IPS-18c (cell line): Measurements from ENCODE around the gene PGRMC2.

Experiments
- H3K4me3 ChIP-seq: 2 replicates; pipeline ENCODE4 v1.7.0; 2013; ENCODE audit warnings: low read depth, mild to moderate bottlenecking, low read length, moderate library complexity; ENCODE audit not compliant: insufficient read depth
- H3K9me3 ChIP-seq: one replicate; pipeline ENCODE4 v1.6.1; 2013; ENCODE audit warnings: mild to moderate bottlenecking, low read length, moderate library complexity; ENCODE audit not compliant: control insufficient read depth, insufficient read depth

Gene PGRMC2

DNA sequence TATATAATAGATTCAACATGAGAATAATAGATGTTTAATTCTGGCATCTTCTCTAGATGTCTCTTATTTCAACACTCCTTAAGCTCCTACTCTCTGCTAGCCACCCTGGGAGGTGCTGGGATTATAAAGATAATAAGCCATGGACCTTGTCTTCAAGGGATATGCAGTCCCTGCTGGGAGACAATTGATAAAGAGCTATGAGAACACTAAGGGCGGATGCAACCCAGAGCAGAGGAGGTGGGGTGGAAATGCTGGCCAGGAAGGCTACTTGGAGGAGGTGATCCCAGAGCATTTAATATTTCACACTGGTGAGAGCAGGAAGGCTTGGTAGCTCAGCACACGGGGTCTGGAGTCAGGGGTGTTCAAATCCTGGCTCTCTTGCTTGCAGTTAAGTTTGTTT lies 18.3 kb upstream of the PGRMC2 start:
- H3K4me3 ChIP-seq = no peak overlapping the region
- H3K9me3 ChIP-seq = peaks cover 2% of the 10 kb centered on the region

GRCh38 chr4:128303986-128304385 lies 16.4 kb upstream of the PGRMC2 start:
- no peak overlapping the region for H3K4me3 ChIP-seq
- peaks cover 2% of the 10 kb centered on the region for H3K9me3 ChIP-seq

- Histone ChIP-seq H3K4me3 (no peak overlapping the region), H3K9me3 (peaks cover 2% of the 10 kb centered on the region)
Measured at GRCh38 chr4:128303405-128303785, 15.8 kb upstream of the PGRMC2 start.

DNA sequence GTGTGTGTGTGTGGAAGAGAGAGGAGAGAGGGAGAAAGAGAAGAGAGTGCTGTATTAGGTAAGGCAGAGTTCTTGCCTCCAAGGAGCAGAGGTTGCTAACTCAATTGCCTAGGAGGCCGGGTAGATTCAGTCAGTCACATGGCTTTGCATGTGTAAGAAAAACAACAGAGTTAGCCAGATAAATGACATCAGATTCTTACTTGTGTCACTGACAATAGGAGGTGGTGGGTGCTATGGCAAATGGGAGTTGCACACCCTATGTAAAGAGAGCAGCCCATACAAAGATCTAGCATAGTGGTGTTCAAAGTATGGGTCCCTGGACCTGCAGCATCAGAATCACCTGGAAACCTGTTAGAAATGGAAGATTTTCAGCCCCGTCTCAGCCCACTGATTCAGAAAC lies 14.4 kb upstream of the PGRMC2 start:
- H3K9me3 ChIP-seq = peaks cover 2% of the 10 kb centered on the region
- no peak overlapping the region for H3K4me3 ChIP-seq

DNA sequence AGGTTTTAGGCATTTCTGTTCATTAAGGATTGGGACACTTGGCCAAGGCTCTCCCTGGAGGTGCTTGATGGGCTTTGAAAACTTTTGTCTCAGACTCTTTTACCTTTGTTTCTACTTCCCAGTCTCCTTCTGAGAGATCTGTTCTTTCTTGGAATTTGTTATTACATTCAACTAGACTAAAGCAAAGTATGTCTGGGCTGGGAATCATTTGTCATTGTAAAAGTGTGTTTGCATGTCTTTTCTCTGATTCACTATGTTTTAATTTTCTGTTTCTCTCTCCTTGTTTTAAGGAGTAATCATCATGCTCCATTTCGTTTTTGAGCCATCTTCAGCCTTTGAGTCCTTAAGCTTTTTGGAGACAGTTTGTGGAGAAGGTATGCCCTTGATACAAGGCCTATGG lies 12.2 kb upstream of the PGRMC2 start:
- H3K4me3 ChIP-seq = no peak overlapping the region

GRCh38 chr4:128298852-128299251 lies 11.2 kb upstream of the PGRMC2 start:
- peaks cover 2% of the 10 kb centered on the region for H3K9me3 ChIP-seq
- no peak overlapping the region for H3K4me3 ChIP-seq

More for the DNA sequence above, 12.2 kb upstream of the PGRMC2 start:
- peaks cover 2% of the 10 kb centered on the region for H3K9me3 ChIP-seq

- Histone ChIP-seq H3K9me3 (no peaks in the 10 kb centered on the region), H3K4me3 (no peak overlapping the region)
Measured at GRCh38 chr4:128298146-128298758, 10.6 kb upstream of the PGRMC2 start.

GRCh38 chr4:128295255-128295654 lies 7.6 kb upstream of the PGRMC2 start:
- H3K4me3 ChIP-seq = no peak overlapping the region
- no peaks in the 10 kb centered on the region for H3K9me3 ChIP-seq

GRCh38 chr4:128294464-128294863 lies 6.9 kb upstream of the PGRMC2 start:
- no peak overlapping the region for H3K4me3 ChIP-seq
- H3K9me3 ChIP-seq = no peaks in the 10 kb centered on the region

GRCh38 chr4:128292349-128292748 lies 4.7 kb upstream of the PGRMC2 start:
- H3K9me3 ChIP-seq = no peaks in the 10 kb centered on the region
- no peak overlapping the region for H3K4me3 ChIP-seq

GRCh38 chr4:128291096-128291495 lies 3.5 kb upstream of the PGRMC2 start:
- no peak overlapping the region for H3K4me3 ChIP-seq
- no peaks in the 10 kb centered on the region for H3K9me3 ChIP-seq

DNA sequence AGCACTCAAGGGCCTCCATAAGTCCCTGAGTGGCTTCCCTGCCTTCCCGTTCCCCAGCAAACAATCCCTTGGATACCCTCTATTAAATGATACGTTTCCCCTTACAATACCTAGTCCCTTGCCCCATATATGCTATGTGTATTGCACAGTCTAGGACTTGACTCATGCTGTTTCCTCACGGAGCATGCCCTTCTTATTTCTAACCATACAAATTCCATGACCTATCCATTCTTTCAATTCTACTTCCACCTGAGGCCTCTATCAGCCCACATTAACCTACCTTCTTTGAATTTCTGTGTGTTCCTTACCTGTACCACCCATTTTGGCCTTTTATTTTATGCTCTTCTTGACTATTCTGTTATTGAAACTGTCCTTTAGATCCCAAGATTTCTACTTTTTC lies 2.9 kb upstream of the PGRMC2 start:
- Histone ChIP-seq H3K4me3 (no peak overlapping the region), H3K9me3 (no peaks in the 10 kb centered on the region)

- Histone ChIP-seq H3K9me3 (no peaks in the 10 kb centered on the region), H3K4me3 (no peak overlapping the region)
Measured at GRCh38 chr4:128289523-128290158, 2.0 kb upstream of the PGRMC2 start.

- H3K9me3 ChIP-seq = no peaks in the 10 kb centered on the region
Measured at GRCh38 chr4:128288689-128289106, 1.1 kb upstream of the PGRMC2 start.

DNA sequence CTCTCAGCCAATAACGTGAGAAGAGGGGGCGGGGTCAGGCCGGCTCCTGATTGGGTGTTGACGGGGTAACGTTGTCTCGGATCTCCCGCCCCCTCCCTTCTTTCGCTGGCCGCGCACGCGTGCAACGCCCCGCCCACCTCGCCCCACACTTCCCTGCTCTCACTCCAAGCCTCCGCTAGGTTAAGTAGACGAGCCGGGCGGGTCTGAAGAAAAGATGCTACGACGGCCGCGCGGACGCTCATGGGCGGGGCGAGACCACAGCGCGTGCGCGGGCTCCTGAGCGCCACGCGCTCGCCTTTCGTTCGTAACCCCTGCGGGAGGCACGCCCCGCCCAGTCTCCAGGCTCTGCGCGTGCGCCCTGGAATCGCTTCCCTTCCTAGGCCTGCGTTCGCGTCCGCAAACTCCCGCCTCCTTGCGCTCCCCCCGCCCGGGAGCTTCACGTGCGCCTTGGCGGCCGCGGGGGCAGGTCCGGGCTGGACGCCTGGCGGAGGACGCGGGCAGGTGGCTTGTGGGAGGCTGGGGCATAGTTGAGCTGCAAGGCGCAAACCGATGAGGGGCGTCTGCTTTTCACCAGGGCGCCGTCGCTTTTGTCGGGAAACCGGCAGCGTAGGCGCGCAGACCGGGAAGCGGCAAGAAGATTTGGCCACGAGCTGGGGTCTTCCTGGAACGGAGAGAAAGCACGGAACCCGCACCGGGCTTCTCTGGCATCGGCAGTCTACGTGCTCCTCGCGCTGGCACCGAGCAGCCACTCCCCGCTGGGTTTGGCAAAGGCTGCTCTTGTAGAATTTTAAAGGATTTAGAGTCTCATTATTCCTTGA lies 467 bp upstream of the PGRMC2 start:
- peak overlapping the region; percentile 79 for H3K4me3 ChIP-seq
- no peaks in the 10 kb centered on the region for H3K9me3 ChIP-seq

More at GRCh38 chr4:128288689-128289106, 1.1 kb upstream of the PGRMC2 start:
- H3K4me3 ChIP-seq = peak overlapping the region; percentile 79

- no peaks in the 10 kb centered on the region for H3K9me3 ChIP-seq
- H3K4me3 ChIP-seq = peak overlapping the region; percentile 79
Measured at GRCh38 chr4:128286474-128287058, 1.0 kb downstream of the PGRMC2 start.

DNA sequence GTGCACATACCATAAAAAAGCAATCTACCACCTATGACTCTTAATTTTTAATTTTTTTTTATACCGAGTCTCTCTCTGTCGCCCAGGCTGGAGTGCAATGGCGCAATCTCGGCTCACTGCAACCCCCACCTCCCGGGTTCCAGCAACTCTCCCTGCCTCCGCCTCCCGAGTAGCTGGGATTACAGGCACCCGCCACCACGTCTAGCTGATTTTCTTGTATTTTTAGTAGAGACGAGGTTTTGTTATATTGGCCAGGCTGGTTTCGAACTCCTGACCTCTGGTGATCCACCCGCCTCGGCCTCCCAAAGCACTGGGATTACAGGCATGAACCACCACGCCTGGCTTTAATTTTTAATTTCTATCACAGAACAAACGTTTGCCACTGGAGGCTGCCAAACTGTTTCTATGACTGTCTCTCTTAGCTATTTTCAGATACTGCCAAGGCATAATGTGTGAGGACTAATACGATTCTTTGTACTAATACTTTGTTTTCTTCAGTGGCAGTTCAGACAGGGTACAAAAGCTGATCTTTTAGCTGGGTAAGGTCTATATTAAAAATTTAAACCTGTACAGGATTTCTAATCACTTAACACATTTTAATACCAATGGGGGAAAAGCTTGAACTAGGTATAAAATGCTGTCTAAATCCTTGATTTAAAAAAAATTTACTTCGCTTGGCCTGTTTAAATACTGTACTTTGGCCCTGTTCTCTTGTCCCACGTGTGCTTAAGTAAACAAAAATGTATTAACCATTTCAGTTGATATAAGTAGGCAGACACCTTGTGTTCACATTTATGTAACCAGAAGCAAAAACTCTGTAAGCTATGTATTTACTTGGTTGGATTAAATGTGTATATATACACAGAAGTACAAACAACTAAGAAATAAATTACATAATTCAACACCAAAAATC lies 2.3 kb downstream of the PGRMC2 start:
- Histone ChIP-seq H3K9me3 (no peaks in the 10 kb centered on the region), H3K4me3 (peak overlapping the region; percentile 79; the same call in 1 of the 2 replicates)
